Gastrocnemius medialis (tissue), 4 donors: ENCODE measurements around the gene RPL13. TPM values are rescaled to one million over a fixed set of nuclear protein-coding genes. Genes with fewer than 3 reads are reported as not detected.

Experiments
- ATAC-seq, 2 donors: fragments of 150-250 bp; one replicate each; pipeline ENCODE4 v1.9.1; 2016
- DNase-seq, 2 donors: peaks; one replicate each; pipeline ENCODE4 v3.0.0-alpha.2; 2019
- H3K27ac ChIP-seq, 4 donors: fragments of 200-600 bp; sonication (generic); 1 replicate in 1 of 4; 2 replicates in 3 of 4; pipeline ENCODE4 v1.5.1; 2016 to 2018; ENCODE audit warnings: mild to moderate bottlenecking in 2 of 4, moderate library complexity in 1 of 4
- H3K27me3 ChIP-seq, 3 donors: fragments of 200-600 bp; sonication (generic) in 2 of 3; 1 replicate in 1 of 3; 2 replicates in 2 of 3; pipeline versions ENCODE4 v1.5.1 to v1.6.0; 2016 to 2019; ENCODE audit warnings: mild to moderate bottlenecking in 1 of 3, moderate library complexity in 1 of 3
- H3K36me3 ChIP-seq, 2 donors: fragments of 200-600 bp; sonication (generic) in 1 of 2; one replicate each; pipeline ENCODE4 v1.5.1; 2017 to 2018
- H3K4me1 ChIP-seq, 2 donors: fragments of 200-600 bp; sonication (generic) in 1 of 2; one replicate each; pipeline ENCODE4 v1.5.1; 2016 to 2017; ENCODE audit warnings: mild to moderate bottlenecking in 2 of 2
- H3K4me3 ChIP-seq, 4 donors: fragments of 200-600 bp; sonication (generic) in 3 of 4; 1 replicate in 1 of 4; 2 replicates in 3 of 4; pipeline ENCODE4 v1.5.1; 2016 to 2019; ENCODE audit warnings: mild to moderate bottlenecking in 2 of 4
- H3K9me3 ChIP-seq, 3 donors: fragments of 200-600 bp; sonication (generic) in 2 of 3; 1 replicate in 1 of 3; 2 replicates in 2 of 3; pipeline ENCODE4 v1.5.1; 2016 to 2019
- CTCF ChIP-seq, 5 experiments: fragments of 450-650 bp in 3 of 5; fragments of 200-600 bp in 2 of 5; sonication (generic) in 2 of 5; IDR thresholded peaks in 4 of 5; conservative IDR thresholded peaks in 1 of 5; 1 replicate in 4 of 5; 2 replicates in 1 of 5; pipeline ENCODE4 v1.5.1; 2016 to 2019; ENCODE audit warnings: antibody characterized with exemption in 5 of 5, mild to moderate bottlenecking in 3 of 5, moderate library complexity in 3 of 5
- POLR2A ChIP-seq, 2 donors: fragments of 450-650 bp; IDR thresholded peaks; one replicate each; pipeline ENCODE4 v1.6.1; 2017; ENCODE audit warnings: antibody characterized with exemption in 2 of 2, mild to moderate bottlenecking in 2 of 2, moderate library complexity in 2 of 2
- in situ Hi-C, 4 donors: fragments of 200-750 bp; cut with MboI; loops; one replicate each; pipeline versions ENCODE4 v1.15.0 to v1.8.0; 2017; ENCODE audit warnings: low sequenced_read_pairs in 4 of 4
- intact Hi-C: fragments of 100-400 bp; cut with DNase I; formaldehyde crosslinking; loops from one replicate; pipeline ENCODE4 v1.15.1; 2023; ENCODE audit warnings: low total_unique reads
- total RNA-seq, 4 donors: library from RNA; depleted of rRNA; stranded (reverse); fragments of >200 nt; gene quantifications; one replicate each; pipeline versions ENCODE4 v1.1.0 to v1.2.3, GENCODE V29; 2016

RPL13 gene
- total RNA-seq, 4 donors from 2014 or later = 4,295 to 5,889 (median 4,806) TPM

- ATAC-seq (no peak), DNase-seq (no peak)
- H3K9me3 ChIP-seq = no peaks in the 10 kb centered on the region
- intact Hi-C loops = no loop called here
- no peak overlapping the region for H3K4me3 ChIP-seq
- peak overlapping the region; percentile 44 to 82 (median 70) for H3K27ac ChIP-seq
- H3K4me1 ChIP-seq = peaks cover 31 to 41% of the 10 kb centered on the region in 2 donors
- no peaks in the 10 kb centered on the region for H3K27me3 ChIP-seq
- no peak for TF ChIP-seq CTCF (IDR thresholded peaks at IDR 0.05 in 4 of 5, conservative IDR thresholded peaks at IDR 0.05 in 1 of 5)
- TF ChIP-seq POLR2A (IDR thresholded peaks at IDR 0.05) = no peak
- H3K36me3 ChIP-seq = peaks cover 0 to 59% of the 10 kb centered on the region in 2 donors
- in situ Hi-C loops = no loop called here
Observed at GRCh38 chr16:89536371-89536770, 24.1 kb upstream of the RPL13 start.

GRCh38 chr16:89536886-89537548 lies 23.5 kb upstream of the RPL13 start:
- Histone ChIP-seq H3K36me3 (peaks cover 0 to 59% of the 10 kb centered on the region in 2 donors), H3K4me3 (no peak overlapping the region), H3K9me3 (no peaks in the 10 kb centered on the region), H3K27ac (no peak overlapping the region), H3K4me1 (peaks cover 25 to 34% of the 10 kb centered on the region in 2 donors), H3K27me3 (no peaks in the 10 kb centered on the region)
- intact Hi-C loops = no loop called here
- no peak for TF ChIP-seq POLR2A (IDR thresholded peaks at IDR 0.05)
- TF ChIP-seq CTCF (IDR thresholded peaks at IDR 0.05 in 4 of 5, conservative IDR thresholded peaks at IDR 0.05 in 1 of 5) = no peak
- DNase-seq = no peak
- in situ Hi-C loops = no loop called here
- ATAC-seq = no peak

GRCh38 chr16:89537549-89537925 lies 22.9 kb upstream of the RPL13 start:
- intact Hi-C loops (no loop called here), in situ Hi-C loops (no loop called here)
- H3K9me3 ChIP-seq = no peaks in the 10 kb centered on the region
- H3K36me3 ChIP-seq = peaks cover 0 to 56% of the 10 kb centered on the region in 2 donors
- no peaks in the 10 kb centered on the region for H3K27me3 ChIP-seq
- DNase-seq (no peak), ATAC-seq (no peak)
- H3K4me3 ChIP-seq = no peak overlapping the region
- H3K4me1 ChIP-seq = peaks cover 21 to 29% of the 10 kb centered on the region in 2 donors
- TF ChIP-seq CTCF (IDR thresholded peaks at IDR 0.05 in 4 of 5, conservative IDR thresholded peaks at IDR 0.05 in 1 of 5) = no peak
- no peak for TF ChIP-seq POLR2A (IDR thresholded peaks at IDR 0.05)
- no peak overlapping the region for H3K27ac ChIP-seq

- intact Hi-C loops = no loop called here
Observed at GRCh38 chr16:89538286-89538685, 22.2 kb upstream of the RPL13 start.

More at GRCh38 chr16:89538286-89538685, 22.2 kb upstream of the RPL13 start:
- no peak for TF ChIP-seq CTCF (IDR thresholded peaks at IDR 0.05 in 4 of 5, conservative IDR thresholded peaks at IDR 0.05 in 1 of 5)
- Histone ChIP-seq H3K4me1 (peaks cover 16 to 23% of the 10 kb centered on the region in 2 donors), H3K4me3 (no peak overlapping the region), H3K27ac (no peak overlapping the region), H3K9me3 (no peaks in the 10 kb centered on the region), H3K36me3 (peaks cover 0 to 52% of the 10 kb centered on the region in 2 donors), H3K27me3 (no peaks in the 10 kb centered on the region)
- ATAC-seq (no peak), DNase-seq (no peak)
- in situ Hi-C loops = no loop called here
